GM18907 (cell line): Measurements from ENCODE around the gene TRIO.

Experiments
- ATAC-seq: cut with Tn5 transposase; IDR thresholded peaks from one replicate; pipeline ENCODE4 v1.9.1; 2021; ENCODE audit warnings: mild to moderate bottlenecking, moderate library complexity; ENCODE audit not compliant: unreplicated experiment

TRIO gene

GRCh38 chr5:14183187-14183939 lies 40.2 kb downstream of the TRIO start:
- no peak for ATAC-seq

DNA sequence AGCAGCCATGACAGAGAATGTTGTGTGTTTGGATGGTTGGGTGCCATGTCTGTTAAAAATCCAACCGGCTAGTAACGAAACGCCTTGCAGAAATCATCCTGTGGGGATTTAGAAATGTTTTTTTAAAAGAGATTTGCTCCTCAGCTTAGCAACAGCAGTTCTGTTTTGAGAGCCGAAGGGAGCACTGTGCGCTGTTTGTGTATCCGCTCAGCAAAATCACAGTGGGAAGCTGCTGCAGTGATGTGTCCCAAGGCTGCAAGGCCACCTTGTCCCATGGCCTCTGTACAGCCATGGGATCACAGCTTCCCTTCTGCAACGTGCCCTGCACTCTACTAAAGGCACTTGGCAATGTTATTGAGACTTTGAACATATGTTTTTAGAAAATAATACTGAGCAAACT lies 40.9 kb downstream of the TRIO start:
- no peak for ATAC-seq

GRCh38 chr5:14184725-14185124 lies 41.6 kb downstream of the TRIO start:
- ATAC-seq, result no peak

GRCh38 chr5:14185326-14186058 lies 42.4 kb downstream of the TRIO start:
- no peak for ATAC-seq

DNA sequence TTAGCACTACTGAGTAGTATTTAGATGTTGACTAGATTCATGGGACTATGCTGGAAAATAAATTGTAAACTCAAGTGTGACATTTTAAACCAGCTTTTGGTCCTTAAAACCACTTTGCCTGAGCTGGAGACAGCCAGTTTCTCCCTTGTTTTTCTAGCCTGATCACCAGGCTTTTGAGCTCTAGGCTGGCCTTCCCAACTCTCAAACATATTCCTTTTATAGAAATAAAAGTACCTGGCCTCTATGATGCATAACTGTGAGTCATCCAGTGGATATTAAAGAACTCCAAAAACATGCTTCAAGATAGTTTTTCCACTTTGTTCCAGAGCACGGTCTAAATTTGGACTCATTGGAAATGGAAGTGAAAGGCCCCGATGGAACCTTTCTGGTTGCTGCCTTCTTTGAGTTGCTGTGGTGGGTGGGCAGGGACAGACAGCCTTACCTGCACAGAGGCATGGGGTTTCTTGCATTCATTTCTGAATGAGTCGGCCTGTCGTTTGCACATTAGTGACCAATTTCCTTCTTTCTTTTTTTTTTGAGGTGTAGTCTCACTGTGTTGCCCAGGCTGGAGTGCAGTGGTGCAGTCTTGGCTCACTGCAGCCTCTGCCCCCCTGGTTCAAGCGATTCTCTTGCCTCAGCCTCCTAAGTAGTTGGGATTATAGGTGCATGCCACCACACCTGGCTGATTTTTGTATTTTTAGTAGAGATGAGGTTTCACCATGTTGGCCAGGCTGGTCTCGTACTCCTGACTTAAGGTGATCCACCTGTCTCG lies 43.1 kb downstream of the TRIO start:
- no peak for ATAC-seq

DNA sequence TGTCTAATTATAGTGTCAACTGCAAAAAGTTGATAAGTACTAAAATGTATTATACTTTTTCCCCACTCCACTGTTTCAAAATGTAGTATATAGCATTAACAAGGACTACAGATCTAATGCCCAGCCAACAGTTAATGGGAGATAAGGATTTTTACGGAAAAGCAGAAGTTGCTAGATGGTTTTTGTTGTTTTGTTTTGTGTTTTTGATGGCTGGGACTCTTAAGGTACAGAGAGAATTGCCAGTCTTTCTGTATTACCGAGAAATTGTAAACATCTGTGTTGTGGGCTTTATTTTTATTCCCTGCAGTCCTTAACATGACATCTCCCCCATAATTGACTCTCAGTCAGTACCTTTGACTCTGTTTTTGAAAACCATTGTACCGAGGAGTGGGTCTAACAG lies 44.0 kb downstream of the TRIO start:
- no peak for ATAC-seq

DNA sequence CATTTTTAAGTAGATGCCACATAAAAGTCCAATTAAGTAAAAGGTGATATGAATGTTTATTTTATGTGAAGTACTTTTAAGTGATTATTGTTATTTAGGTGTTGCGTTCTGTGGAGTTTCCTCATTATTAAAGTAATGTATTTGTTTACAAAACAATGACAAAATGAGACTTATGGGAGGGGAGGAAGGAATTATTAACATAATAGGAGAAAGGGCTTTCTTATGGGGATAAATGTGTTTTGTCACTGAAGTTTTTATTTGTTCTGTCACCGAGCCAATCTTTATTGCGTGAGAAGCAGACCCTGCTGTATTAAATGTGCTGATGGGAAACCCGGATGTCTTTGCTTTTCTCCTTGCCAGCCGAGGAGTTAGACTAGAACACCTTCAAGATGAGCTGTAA lies 44.5 kb downstream of the TRIO start:
- no peak for ATAC-seq

DNA sequence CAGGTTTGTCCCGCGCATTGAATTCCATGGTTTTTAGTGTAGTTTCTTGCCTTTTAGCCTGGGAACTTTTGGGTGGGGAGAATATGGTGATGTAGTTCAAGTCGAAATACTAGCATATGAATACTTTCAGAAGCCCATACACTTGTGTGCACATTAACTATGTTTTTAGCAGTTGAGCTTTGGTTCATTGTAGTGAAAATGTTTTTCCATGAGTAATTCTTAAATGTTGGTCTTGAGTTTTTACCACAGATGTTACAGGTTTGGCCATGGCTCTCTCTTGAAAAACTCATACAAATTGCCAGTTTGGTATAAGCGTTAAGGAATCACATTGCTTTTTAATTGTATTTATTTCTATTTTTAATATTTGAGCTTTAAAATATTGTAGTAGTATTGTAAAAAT lies 45.6 kb downstream of the TRIO start:
- ATAC-seq, result no peak

GRCh38 chr5:14189680-14190079 lies 46.5 kb downstream of the TRIO start:
- no peak for ATAC-seq

DNA sequence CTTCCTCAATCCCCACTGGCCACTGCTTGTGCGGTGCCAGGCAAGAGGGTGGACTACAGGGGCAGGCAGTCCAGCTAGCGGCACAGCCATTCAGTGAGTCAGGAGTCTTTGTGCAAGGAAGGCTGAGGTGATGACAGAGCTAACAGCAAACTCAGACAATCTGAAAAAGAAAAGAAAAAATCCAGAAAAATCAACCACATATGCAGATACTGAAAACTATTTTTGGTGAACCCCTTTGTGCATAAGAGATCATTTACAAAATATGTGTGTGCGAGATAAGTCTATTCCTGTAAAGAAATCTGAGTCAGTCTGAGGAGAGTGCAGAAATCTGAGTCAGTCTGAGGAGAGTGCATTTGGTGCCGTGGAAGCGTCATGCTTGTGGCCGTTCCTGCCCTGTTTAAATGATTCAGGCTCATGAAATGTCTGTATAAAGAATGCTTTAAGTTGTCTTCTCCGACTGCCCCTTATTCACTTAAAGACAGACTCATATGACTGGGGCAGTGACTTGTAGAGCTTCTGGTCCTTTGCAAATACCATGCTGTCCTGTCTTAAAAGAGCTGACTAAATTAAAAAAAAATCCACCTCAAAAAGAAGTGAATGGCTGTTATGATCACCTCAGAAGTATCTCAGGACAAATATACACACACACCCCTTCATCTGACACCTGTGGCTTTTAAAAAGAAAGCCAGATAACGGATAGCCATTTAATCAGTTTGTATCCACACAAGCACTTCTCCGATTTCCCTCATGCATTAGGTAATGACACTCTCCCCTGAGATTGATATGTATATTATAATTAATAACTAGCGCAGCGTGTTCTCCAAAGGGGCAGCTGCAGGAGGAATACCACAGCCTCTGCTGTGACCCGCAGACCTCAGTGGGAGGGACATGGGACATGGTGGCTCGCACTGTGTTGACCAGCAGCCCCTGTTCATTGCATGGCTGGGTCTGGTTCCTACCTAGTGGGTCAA lies 47.3 kb downstream of the TRIO start:
- ATAC-seq, result no peak

GRCh38 chr5:14191325-14191724 lies 48.2 kb downstream of the TRIO start:
- no peak for ATAC-seq

DNA sequence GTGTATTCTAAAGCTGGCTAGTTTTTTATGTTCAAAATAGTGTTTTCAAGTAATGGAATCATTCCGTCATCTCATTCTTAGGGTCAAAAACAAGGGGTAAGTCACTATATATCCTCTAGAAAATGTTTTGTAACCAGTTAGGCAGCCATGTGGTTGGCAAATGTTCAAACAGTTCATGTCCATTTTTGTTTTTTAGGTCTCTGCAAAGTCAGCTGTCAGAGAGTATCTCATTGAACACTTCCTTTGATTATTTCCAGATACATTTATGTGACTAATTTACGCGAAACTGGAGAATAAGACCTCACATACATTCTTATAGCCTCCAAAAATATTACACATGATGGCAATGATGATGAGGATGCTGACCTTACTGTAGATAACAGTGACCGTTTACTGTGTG lies 50.4 kb downstream of the TRIO start:
- ATAC-seq, result no peak

- no peak for ATAC-seq
Measured at GRCh38 chr5:14195588-14195987, 52.4 kb downstream of the TRIO start.

DNA sequence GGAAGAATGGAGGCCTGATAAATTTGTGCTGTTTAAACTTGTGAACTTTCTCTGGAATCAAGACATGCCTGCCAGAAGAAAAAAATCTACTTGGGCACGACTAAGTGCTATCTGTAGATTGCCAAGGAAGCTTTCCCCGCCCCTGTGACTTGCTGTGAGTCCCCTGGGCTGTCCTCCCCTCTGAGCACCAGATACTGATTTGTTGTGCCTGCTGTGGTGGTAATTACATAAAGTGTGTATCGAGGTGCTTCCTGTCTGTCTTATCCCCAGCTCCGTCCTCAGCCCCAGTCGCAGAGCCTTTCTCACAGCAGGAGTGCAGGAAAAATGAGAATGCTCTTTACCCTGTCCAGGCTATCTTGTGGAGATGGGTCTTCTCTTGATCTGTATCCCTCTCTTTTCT lies 53.9 kb downstream of the TRIO start:
- no peak for ATAC-seq

GRCh38 chr5:14199902-14200301 lies 56.8 kb downstream of the TRIO start:
- ATAC-seq, result no peak

DNA sequence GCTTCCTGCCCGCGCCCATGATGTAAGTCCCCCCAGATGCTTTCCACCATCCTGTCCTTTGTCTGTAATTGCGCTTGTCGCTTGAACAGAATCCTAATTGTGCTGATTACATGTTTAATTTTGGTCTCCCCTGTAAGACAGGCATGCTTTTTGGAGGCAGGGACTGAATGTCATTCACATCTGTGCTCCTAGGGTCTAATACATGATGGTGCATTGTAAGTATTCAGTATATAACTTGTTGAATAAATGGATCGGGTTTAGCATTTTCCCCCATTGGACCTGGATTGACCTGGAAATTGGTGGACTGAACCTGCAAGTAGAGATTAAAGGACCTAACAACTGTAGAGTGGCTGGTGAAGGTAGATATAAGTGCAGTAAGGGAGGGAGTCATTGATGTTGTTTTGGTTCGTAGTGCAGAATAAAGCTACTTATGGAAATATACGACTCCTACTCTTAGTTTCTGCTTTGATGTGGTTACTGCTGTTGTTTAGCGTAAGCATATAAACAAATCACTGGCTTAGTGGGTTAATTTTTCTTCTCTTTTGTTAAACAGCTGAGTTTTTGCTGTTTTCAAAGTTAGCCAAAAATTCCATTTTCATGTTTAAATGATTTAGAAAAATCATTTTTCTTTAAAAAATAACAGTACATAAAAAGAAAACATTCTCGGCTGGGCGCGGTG lies 57.3 kb downstream of the TRIO start:
- ATAC-seq, result no peak

- no peak for ATAC-seq
Measured at GRCh38 chr5:14201325-14202045, 58.3 kb downstream of the TRIO start.

DNA sequence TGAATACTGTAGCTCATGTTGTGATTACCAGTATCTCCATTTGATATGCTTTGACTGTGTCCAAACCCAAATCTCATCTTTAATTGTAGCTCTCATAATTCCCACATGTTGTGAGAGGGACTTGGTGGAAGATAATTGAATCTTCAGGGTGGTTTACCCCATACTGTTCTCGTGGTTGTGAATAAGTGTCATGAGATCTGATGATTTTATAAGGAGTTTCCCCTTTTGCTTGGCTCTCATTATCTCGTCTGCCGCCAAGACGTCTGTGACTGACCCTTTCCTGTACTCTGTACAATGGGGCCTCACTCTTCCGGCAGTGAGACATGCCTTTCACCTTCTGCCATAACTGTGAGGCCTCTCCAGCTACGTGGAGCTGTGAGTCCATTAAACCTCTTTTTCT lies 59.3 kb downstream of the TRIO start:
- ATAC-seq, result no peak

DNA sequence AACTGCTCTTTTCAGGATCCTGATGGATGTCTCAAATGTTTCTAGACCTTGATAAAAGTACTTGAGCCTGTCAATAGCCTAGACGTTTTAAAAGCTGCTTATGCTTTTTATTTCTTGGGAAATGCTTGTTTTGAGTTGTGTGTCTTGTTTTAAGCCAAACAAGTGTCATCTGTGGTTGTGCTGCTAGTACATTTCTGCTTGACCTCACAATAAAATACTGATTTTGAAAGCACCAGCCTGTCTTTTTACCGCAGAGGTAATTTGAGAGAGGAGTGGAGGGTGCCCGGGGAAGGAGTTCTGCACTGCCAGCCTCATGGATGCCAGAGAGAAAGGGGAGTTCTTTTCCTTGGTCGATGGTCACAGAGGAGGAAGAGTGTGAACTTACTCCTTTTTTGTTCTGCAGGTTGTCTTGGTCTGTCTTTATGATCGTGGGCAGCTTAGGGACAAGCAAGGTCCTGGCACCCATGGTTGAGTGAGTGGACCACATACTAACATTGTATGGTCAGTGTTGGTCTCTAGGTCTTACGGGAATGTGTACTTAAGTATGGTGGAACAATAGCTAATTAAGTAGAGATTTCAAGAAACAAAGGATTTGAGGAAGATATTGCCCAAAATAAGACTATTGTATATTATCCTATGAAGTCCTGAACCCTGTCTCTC lies 61.0 kb downstream of the TRIO start:
- ATAC-seq, result no peak
